Right lobe of liver (tissue), 4 donors: ENCODE measurements around the gene TBPL1.

Experiments used
- CTCF ChIP-seq, 4 donors: fragments of 200-600 bp in 3 of 4; fragments of 450-650 bp in 1 of 4; IDR thresholded peaks; one replicate each; pipeline versions ENCODE4 v1.5.1 to v1.8.0; 2016 to 2022; ENCODE audit warnings: antibody characterized with exemption in 4 of 4, mild to moderate bottlenecking in 2 of 4
- POLR2A ChIP-seq: fragments of 450-650 bp; IDR thresholded peaks from one replicate; pipeline ENCODE4 v1.6.1; 2017; ENCODE audit warnings: antibody characterized with exemption, mild to moderate bottlenecking
- donor health status: DM: no; HTN: no; CAD: no.
- donor health status: DM: no; HTN: no; CAD: no.
- donor health status: DM: no; HTN: yes; CAD: no.

GRCh38 chr6:133980168-133980567, 27.1 kb downstream of the TBPL1 start:
- TF ChIP-seq CTCF (IDR thresholded peaks at IDR 0.05) = no peak
- no peak for TF ChIP-seq POLR2A
